ENCODE results near the gene ZNF480. TPM values are rescaled to one million over a fixed set of nuclear protein-coding genes. Genes with fewer than 3 reads are reported as not detected.

Gene ZNF480
- 2.1 and 2.6 TPM in 2 replicates for total RNA-seq

DNA sequence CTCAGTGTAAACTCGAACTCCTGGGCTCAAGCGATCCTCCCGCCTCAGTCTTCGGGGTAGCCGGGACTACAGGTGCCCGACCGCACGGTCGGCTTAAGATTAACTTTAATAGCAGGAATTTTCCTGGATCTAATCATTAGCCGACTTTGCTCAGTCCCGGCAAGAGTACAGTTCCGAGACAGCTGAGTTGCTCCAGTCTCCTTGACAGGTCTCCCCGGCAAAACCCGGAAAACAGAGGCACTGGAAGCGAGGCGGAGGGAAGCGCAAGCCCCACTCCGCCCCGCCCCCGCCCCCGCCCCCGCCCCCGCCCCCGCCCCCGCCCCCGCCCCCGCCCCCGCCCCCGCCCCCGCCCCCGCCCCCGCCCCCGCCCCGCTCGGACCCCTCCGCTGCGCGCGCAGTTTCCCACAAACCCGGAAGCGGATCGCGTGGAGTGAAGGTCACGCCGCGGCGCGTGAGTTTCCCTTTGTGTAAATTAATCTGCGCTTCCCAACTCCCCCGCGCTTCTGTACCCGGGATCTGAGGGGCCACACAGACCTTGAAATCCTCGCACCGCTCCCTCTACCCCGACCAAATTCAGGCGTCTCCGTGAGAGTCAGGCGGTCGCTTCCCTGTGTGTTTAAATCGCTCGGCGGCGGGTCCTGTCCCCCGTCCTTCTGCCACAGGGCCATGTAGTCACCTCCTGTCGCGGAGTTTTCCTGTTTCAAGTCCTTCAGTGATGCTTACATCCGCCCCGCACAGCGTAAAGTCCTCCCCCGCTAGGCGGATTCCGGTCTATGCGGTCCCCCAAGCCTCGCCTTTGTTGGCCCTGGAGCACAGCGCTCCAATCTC is at the start of gene ZNF480:
TSS of gene ZNF480 (plus strand) at position 397 of the 828 bp plus-strand sequence. CDS start 3,244 bp downstream, outside the sequence.

GRCh38 chr19:52269338-52270261 is 27.4 kb upstream of the ZNF480 start, which contains the start of gene ZNF766:
TSS of gene ZNF766 (plus strand) at chr19:52269587. CDS start at chr19:52269614, 27 bp downstream.

DNA sequence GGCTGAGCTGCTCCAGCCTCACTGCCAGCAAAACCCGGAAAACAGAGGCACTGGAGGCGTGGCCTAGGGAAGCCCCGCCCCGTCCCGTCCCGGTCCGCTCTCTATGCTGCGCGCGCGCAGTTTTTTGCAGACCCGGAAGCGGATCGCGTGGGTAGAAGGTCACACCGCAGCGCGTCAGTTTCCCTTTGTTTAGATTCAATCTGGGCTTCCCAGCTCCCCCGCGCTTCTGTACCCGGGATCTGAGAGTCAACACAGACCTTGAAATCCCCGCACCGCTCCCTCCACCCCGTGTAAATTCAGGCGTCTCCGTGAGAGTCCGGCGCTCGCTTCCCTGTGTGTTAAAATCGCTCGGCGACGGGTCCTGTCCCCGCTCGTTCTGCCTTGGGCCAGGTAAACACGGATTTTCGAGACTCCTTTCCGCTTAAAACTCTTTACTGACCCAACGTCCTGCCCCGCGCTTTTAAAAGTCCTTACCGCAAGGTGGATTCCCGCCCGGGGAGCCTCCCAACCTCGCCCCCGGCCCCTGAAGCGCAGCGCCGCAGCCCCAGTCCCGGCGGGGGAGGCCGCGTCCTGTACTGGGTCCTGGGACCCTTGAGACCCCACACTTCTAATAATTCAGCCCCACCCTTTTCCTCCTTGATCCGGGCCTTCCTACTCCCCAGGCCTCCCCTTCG is 39.3 kb downstream of the ZNF480 start, which contains the start of gene ZNF610:
TSS of gene ZNF610 (plus strand) at position 127 of the 674 bp plus-strand sequence. CDS start 12,930 bp downstream, outside the sequence.

DNA sequence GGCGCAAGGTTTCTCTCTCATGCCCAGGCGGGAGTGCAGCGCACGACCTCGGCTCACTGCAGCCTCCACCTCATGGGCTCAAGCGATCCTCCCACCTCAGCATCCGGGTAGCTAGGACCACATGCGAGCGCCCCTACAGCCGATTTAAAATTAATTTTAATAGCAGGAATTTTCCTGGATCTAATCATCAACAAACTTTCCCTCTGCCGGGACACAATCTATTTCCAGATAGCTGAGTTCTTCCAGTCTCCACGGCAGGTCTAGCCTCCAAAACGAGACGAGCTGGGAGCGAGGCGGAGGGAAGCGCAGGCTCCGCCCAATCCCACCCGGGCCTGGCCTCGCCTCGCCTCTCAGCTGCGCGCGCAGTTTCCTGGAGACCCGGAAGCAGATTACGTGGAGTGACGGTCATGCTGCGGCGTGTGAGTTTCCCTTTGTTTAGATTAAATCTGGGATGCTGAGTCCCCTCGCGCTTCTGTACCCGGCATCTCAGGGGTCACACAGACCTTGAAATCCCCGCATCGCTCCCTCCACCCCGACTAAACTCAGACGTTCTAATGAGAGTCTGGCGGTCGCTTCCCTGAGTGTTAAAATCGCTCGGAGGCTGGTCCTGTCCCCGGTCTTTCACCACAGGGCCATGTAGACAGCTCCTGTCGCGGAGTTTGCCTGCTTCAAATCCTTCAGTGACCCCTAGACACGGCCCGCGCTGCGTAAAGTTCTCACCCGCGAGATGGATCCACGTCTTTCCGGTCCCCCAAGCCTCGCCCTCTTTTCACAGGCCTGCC is 72.8 kb downstream of the ZNF480 start, which contains the start of gene ZNF880:
TSS of gene ZNF880 (plus strand) at position 365 of the 782 bp plus-strand sequence. CDS start at position 408, 43 bp downstream.

Other genes with a start within 250 kb of the ZNF480 start
- 4.0 and 4.1 TPM in 2 replicates for gene ZNF432, start 248.3 kb upstream of the ZNF480 start, total RNA-seq
- gene ZNF841, start 201.4 kb upstream of the ZNF480 start, total RNA-seq, result 5.5 and 8.3 TPM in 2 replicates
- gene ZNF616, start 157.2 kb upstream of the ZNF480 start, total RNA-seq, result 4.6 and 6.1 TPM in 2 replicates
- gene ZNF836, start 125.5 kb upstream of the ZNF480 start, total RNA-seq, result 2.8 and 5.8 TPM in 2 replicates
- gene PPP2R1A, start 107.1 kb upstream of the ZNF480 start, total RNA-seq, result 208 and 312 TPM in 2 replicates
- gene ZNF766, start 27.6 kb upstream of the ZNF480 start, total RNA-seq, result 7.1 and 9.2 TPM in 2 replicates
- 1.2 and 2.9 TPM in 2 replicates for gene ZNF610, start 39.1 kb downstream of the ZNF480 start, total RNA-seq
- 18.7 and 23.0 TPM in 2 replicates for gene ZNF880, start 72.8 kb downstream of the ZNF480 start, total RNA-seq
- 13.3 and 16.7 TPM in 2 replicates for gene ZNF528, start 100.7 kb downstream of the ZNF480 start, total RNA-seq
- not detected in 2 replicates for gene ZNF534, start 132.0 kb downstream of the ZNF480 start, total RNA-seq
- 0.58 and 1.6 TPM in 2 replicates for gene ZNF578, start 156.4 kb downstream of the ZNF480 start, total RNA-seq
- 2.3 and 6.6 TPM in 2 replicates for gene ZNF808, start 230.5 kb downstream of the ZNF480 start, total RNA-seq

All from myometrial cell (primary cell).